Mesothelial cell of epicardium (in vitro differentiated cells): ENCODE data around the gene DCTN3. TPM values are rescaled to one million over a fixed set of nuclear protein-coding genes. Genes with fewer than 3 reads are reported as not detected.
A peak's percentile ranks its signal among the peaks of the same experiment; 100 is the strongest.

ENCODE experiments used
- DNase-seq, 2 experiments: peaks; one replicate each; pipeline ENCODE4 v3.0.0; 2021; ENCODE audit warnings: low spot score in 2 of 2; ENCODE audit not compliant: unreplicated experiment in 2 of 2
- H3K27ac Mint-ChIP-seq: 2 replicates; pipeline ENCODE4 v1.8.0; 2021; ENCODE audit warnings: mixed read lengths
- H3K27me3 Mint-ChIP-seq: 2 replicates; pipeline ENCODE4 v1.8.0; 2021; ENCODE audit warnings: low read depth, mixed read lengths
- H3K36me3 Mint-ChIP-seq: 2 replicates; pipeline ENCODE4 v1.8.0; 2021; ENCODE audit warnings: mixed read lengths
- H3K4me1 Mint-ChIP-seq: 2 replicates; pipeline ENCODE4 v1.8.0; 2021; ENCODE audit warnings: mixed read lengths
- H3K4me3 Mint-ChIP-seq: 2 replicates; pipeline ENCODE4 v1.8.0; 2021; ENCODE audit warnings: mild to moderate bottlenecking, moderate library complexity, mixed read lengths
- H3K9me3 Mint-ChIP-seq: 2 replicates; pipeline ENCODE4 v1.8.0; 2021; ENCODE audit warnings: mixed read lengths
- CTCF ChIP-seq: fragments of 200-600 bp; sonication (generic); IDR thresholded peaks from one replicate; pipeline ENCODE4 v1.5.0; 2021; ENCODE audit warnings: antibody characterized with exemption; ENCODE audit not compliant: unreplicated experiment
- total RNA-seq: library from RNA; stranded (reverse); gene quantifications from 3 replicates; pipeline ENCODE4 v1.2.1, GENCODE V29; 2021

Gene DCTN3
- total RNA-seq, 1 donor from 2014 or later, result 77.1 TPM

GRCh38 chr9:34592895-34593601 is 27.2 kb downstream of the DCTN3 start:
- no peaks in the 10 kb centered on the region for H3K9me3 Mint-ChIP-seq
- no peak for TF ChIP-seq CTCF
- H3K27ac Mint-ChIP-seq, result no peak overlapping the region
- H3K36me3 Mint-ChIP-seq, result no peaks in the 10 kb centered on the region
- H3K27me3 Mint-ChIP-seq, result peaks cover 80% of the 10 kb centered on the region
- no peak overlapping the region for H3K4me3 Mint-ChIP-seq
- H3K4me1 Mint-ChIP-seq, result peaks cover 22% of the 10 kb centered on the region
- DNase-seq, result peak in 1 of 2 experiments; percentile 54

GRCh38 chr9:34591917-34592866 is 28.1 kb downstream of the DCTN3 start:
- Mint-ChIP-seq H3K27me3 (peaks cover 80% of the 10 kb centered on the region), H3K36me3 (no peaks in the 10 kb centered on the region), H3K4me3 (peak overlapping the region; percentile 1), H3K4me1 (peaks cover 22% of the 10 kb centered on the region), H3K9me3 (no peaks in the 10 kb centered on the region), H3K27ac (no peak overlapping the region)
- DNase-seq, result no peak
- TF ChIP-seq CTCF, result peak; percentile 2

DNA sequence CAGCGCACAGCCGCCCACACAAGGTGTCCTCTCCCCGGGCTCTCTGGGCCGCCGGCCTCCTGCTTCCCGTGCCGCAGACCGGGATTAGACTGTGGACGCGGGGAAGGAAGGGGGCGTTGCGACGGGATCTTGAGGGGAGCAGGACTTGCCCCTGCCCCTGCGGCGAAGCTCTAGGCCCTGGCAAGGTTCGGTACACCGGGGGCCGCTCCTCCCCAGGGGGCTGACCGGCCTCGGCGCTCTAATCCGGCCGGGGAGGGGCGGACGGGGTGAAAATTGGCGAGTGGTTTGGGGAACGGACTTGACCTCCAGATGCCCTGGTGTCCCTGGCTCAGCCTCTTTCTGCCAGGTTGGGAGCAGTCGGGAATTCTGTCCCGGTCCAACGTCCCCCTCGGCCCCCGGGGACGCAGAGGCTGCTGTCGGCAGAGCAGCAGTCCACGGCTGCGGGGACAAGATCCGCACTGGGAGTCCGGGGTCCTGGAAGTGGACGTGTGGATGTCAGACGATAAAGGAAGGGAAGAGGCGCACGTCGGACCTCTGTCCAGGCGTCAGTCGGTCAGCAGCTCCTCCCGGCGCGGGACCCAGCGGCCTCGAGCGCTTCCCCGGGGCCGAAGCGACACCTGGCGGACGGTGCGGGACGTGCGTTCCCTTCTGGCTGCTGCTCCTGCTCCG is 28.9 kb downstream of the DCTN3 start:
- peak; percentile 94 for TF ChIP-seq CTCF
- peak overlapping the region; percentile 76 for H3K4me3 Mint-ChIP-seq
- H3K9me3 Mint-ChIP-seq, result no peaks in the 10 kb centered on the region
- peaks cover 81% of the 10 kb centered on the region for H3K27me3 Mint-ChIP-seq
- peaks cover 28% of the 10 kb centered on the region for H3K4me1 Mint-ChIP-seq
- no peak overlapping the region for H3K27ac Mint-ChIP-seq
- peak; percentile 76 to 94 for DNase-seq
- no peaks in the 10 kb centered on the region for H3K36me3 Mint-ChIP-seq

DNA sequence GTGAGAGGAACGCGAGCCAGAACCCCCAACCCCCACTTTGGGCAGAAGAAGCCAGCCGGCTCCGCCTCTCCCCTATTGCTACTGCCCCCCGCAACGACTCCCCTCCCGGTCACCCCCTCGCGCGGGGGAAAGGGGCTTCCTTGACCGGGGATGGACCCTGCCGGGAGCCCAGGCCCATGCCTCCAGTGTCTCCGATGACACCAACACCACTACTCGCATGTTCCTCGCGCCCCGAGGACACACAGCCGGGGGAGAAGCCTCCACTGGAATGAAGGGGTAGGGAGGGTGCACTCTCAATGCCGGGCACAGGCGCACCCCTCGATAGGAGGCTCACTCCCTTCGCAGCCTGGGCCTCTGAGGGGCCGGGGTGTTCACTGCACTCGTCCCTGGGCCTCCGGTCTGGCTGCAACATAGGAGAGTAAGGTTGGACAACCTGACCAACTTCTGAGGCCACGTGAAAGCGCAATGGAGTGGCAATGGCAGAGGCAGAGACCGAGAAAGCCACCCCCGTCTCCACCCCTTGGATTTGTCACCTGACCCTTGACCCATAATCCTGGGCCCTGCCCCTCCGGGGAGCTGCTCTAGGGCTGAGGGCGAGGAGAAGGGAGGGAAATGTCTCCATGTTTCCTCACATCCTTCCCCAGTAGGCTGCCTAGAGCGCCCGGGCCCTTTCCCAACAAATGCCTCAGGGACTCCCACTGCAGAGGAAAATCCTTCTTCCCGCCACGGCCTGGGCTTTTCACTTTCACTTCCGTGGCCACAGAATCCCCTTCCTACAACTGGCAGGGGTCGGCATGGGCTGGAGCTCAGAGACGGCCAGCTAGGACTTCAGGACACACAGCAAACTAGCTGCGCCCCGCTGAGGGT is 29.7 kb downstream of the DCTN3 start:
- peak overlapping the region; percentile 36 for H3K27ac Mint-ChIP-seq
- no peaks in the 10 kb centered on the region for H3K36me3 Mint-ChIP-seq
- peak in 1 of 2 experiments; percentile 48 for DNase-seq
- peak overlapping the region; percentile 76 for H3K4me3 Mint-ChIP-seq
- TF ChIP-seq CTCF, result no peak
- peaks cover 83% of the 10 kb centered on the region for H3K27me3 Mint-ChIP-seq
- no peaks in the 10 kb centered on the region for H3K9me3 Mint-ChIP-seq
- H3K4me1 Mint-ChIP-seq, result peaks cover 36% of the 10 kb centered on the region
